K562 (cell line): ENCODE results near the gene SPATC1L. TPM values are rescaled to one million over a fixed set of nuclear protein-coding genes. Genes with fewer than 3 reads are reported as not detected.

Source experiments
- ATAC-seq: fragments of 200-7000 bp; cut with Tn5 transposase; 3 replicates; pipeline ENCODE4 v1.9.1; 2020; ENCODE audit warnings: moderate library complexity
- BruUV-seq: library from RNA; stranded (reverse); fragments of 400-500 nt; replicated peaks from 2 replicates; lab custom pipeline; 2021; lab: Mats Ljungman, UMichigan
- CTCF ChIA-PET: fragments of 300-600 bp; formaldehyde crosslinking; extraction: SDS; loops from one replicate; lab custom pipeline; 2021; ENCODE audit warnings: low intra/inter-chr PET ratio; lab: Yijun Ruan, JAX
- POLR2A ChIA-PET: fragments of 300-600, 350-650 bp; sonication (Branson Sonifier 250); formaldehyde crosslinking; extraction: SDS; loops from one replicate; lab custom pipeline; 2021; ENCODE audit warnings: antibody characterized with exemption, inconsistent platforms; lab: Yijun Ruan, JAX
- DNase-seq, 4 experiments: peaks; one replicate each; pipeline versions ENCODE4 v3.0.0 to v3.0.0-alpha.2; 2011 to 2018; ENCODE audit warnings: low spot score in 3 of 4, mixed read lengths in 3 of 4; ENCODE audit errors: extremely low read depth in 1 of 4
- FAIRE-seq: peaks from 2 replicates; lab custom pipeline; 2011; peaks lifted over from hg19 to GRCh38; lab: Jason Lieb, UNC
- H2AFZ ChIP-seq: 2 replicates; pipeline ENCODE4 v1.6.0; 2011; ENCODE audit warnings: low read depth, low read length, control low read depth, inconsistent platforms
- H3K27ac ChIP-seq: fragments of 200-600 bp; 3 replicates; pipeline ENCODE4 v1.8.0; 2011; ENCODE audit warnings: low read depth, mild to moderate bottlenecking, control low read depth, inconsistent platforms, low read length, moderate library complexity, mixed read lengths; ENCODE audit errors: extremely low read depth
- H3K27me3 ChIP-seq, 2 experiments: fragments of 300-600 bp in 1 of 2; 2 replicates in 1 of 2; 3 replicates in 1 of 2; pipeline versions ENCODE4 v1.6.0 to v1.8.0; 2011; ENCODE audit warnings: inconsistent platforms in 2 of 2, low read length in 2 of 2, mild to moderate bottlenecking in 1 of 2, mixed read lengths in 1 of 2, moderate library complexity in 1 of 2; ENCODE audit not compliant: control insufficient read depth in 2 of 2, insufficient read depth in 2 of 2
- H3K36me3 ChIP-seq: fragments of 300-600 bp; 3 replicates; pipeline ENCODE4 v1.8.0; 2011; ENCODE audit warnings: mild to moderate bottlenecking, low read length, inconsistent platforms; ENCODE audit not compliant: control insufficient read depth, insufficient read depth
- H3K4me1 ChIP-seq, 2 experiments: fragments of 200-600 bp in 1 of 2; replicated peaks in 1 of 2; 2 replicates in 1 of 2; 3 replicates in 1 of 2; pipeline versions ENCODE4 v1.5.1 to v1.8.0; 2011; ENCODE audit warnings: inconsistent platforms in 2 of 2, low read length in 2 of 2, mild to moderate bottlenecking in 1 of 2, mixed read lengths in 1 of 2, moderate library complexity in 1 of 2; ENCODE audit not compliant: control insufficient read depth in 2 of 2, insufficient read depth in 2 of 2
- H3K4me2 ChIP-seq: 2 replicates; pipeline ENCODE4 v1.6.1; 2011; ENCODE audit warnings: low read length, control low read depth, inconsistent platforms, mixed read lengths; ENCODE audit not compliant: insufficient read depth
- H3K4me3 ChIP-seq: fragments of 200-600 bp; sonication (generic), shearing (Covaris generic); 2 replicates; pipeline ENCODE4 v1.5.1; 2016; ENCODE audit warnings: control low read depth, inconsistent platforms
- H3K79me2 ChIP-seq: fragments of 200-600 bp; 3 replicates; pipeline ENCODE4 v1.8.0; 2011; ENCODE audit warnings: low read length, inconsistent platforms; ENCODE audit not compliant: control insufficient read depth, insufficient read depth
- H3K9ac ChIP-seq, 2 experiments: 2 replicates each; pipeline versions ENCODE4 v1.6.0 to v1.6.1; 2011; ENCODE audit warnings: low read depth in 2 of 2, low read length in 2 of 2, control low read depth in 1 of 2, inconsistent platforms in 1 of 2, mild to moderate bottlenecking in 1 of 2, mixed read lengths in 1 of 2; ENCODE audit not compliant: insufficient read depth in 1 of 2
- H3K9me1 ChIP-seq: one replicate; pipeline ENCODE4 v1.6.0; 2011; ENCODE audit warnings: inconsistent platforms, mild to moderate bottlenecking, low read length, moderate library complexity; ENCODE audit not compliant: control insufficient read depth, insufficient read depth
- H3K9me3 ChIP-seq: replicated peaks from 2 replicates; pipeline ENCODE4 v1.5.1; 2011; ENCODE audit warnings: low read depth, low read length, inconsistent platforms; ENCODE audit not compliant: control insufficient read depth, insufficient read depth
- H4K20me1 ChIP-seq: replicated peaks from 2 replicates; pipeline ENCODE4 v1.6.1; 2011; ENCODE audit warnings: low read length, inconsistent platforms, mixed read lengths; ENCODE audit not compliant: control insufficient read depth, insufficient read depth
- ESRRB ChIP-seq: fragments of 250-450 bp; sonication (Bioruptor Pico); IDR thresholded peaks from 2 replicates; pipeline ENCODE4 v1.5.0; 2020; ENCODE audit warnings: mild to moderate bottlenecking, moderate library complexity, borderline replicate concordance
- NBN ChIP-seq: fragments of 450-650 bp; IDR thresholded peaks from 2 replicates; pipeline ENCODE4 v1.6.1; 2016; ENCODE audit warnings: low read depth, mild to moderate bottlenecking
- RFX7 ChIP-seq: fragments of 250-450 bp; sonication (Bioruptor Pico); IDR thresholded peaks from 2 replicates; pipeline ENCODE4 v1.5.1; 2021; ENCODE audit warnings: mild to moderate bottlenecking
- TFAP4 ChIP-seq: sonication (generic); formaldehyde crosslinking; IDR thresholded peaks from 2 replicates; pipeline ENCODE4 v1.8.0; 2022; ENCODE audit warnings: missing genetic modification reagents, mild to moderate bottlenecking, moderate library complexity, borderline replicate concordance
- WGBS: fragments of 100-300 bp; shearing (Covaris generic); methylation state at CpG from one replicate; pipeline ENCODE4 v1.1.6; 2016; ENCODE audit warnings: low coverage, mixed read lengths; ENCODE audit not compliant: insufficient coverage; ENCODE audit errors: missing lambda C conversion rate; 5-methylcytosine and 5-hydroxymethylcytosine counted together
- in situ Hi-C: fragments of 300-500 bp; cut with MboI; formaldehyde crosslinking; loops from 4 replicates; pipeline ENCODE4 v1.15.0; 2018; ENCODE audit warnings: inconsistent platforms, mixed read lengths
- intact Hi-C: fragments of 100-400 bp; cut with micrococcal nuclease; formaldehyde crosslinking; loops from 2 replicates; pipeline ENCODE4 v1.14.2; 2022
- polyA plus RNA-seq, 8 experiments: library from polyadenylated mRNA; depleted of rRNA in 4 of 8; stranded (reverse) in 5 of 8; unstranded in 3 of 8; fragments of >200 nt; fragmentation: Nextera tagmentation in 2 of 8; fragmentation: Illumina TruSeq in 1 of 8; extraction: Ambion mirVana in 2 of 8; extraction: Trizol in 1 of 8; gene quantifications; 2 replicates each; pipeline versions ENCODE4 v1.2.1 to v1.2.3, GENCODE V29; 2011 to 2014; ENCODE audit warnings: inconsistent platforms in 1 of 8, missing spikeins in 1 of 8
- total RNA-seq, 7 experiments: library from RNA; depleted of rRNA in 6 of 7; stranded (reverse); fragments of >200 nt in 6 of 7; fragmentation: Illumina TruSeq in 2 of 7; extraction: Trizol in 2 of 7; gene quantifications; 2 replicates each; pipeline versions ENCODE4 v1.2.1 to v1.2.3, GENCODE V29; 2011 to 2021; ENCODE audit warnings: low replicate concordance in 1 of 7

The SPATC1L gene
- total and polyA plus RNA-seq, 9 of the 15 experiments (the other 6 are each of a cell fraction or from before 2014, with no cell fraction given): 0.14 to 121 (median 34.0) TPM; not detected in 1

GRCh38 chr21:46129846-46130651 is 54.2 kb downstream of the SPATC1L start:
- no peak for FAIRE-seq
- Histone ChIP-seq H3K4me1 (peaks cover 0 to 71% of the 10 kb centered on the region in 2 experiments; a peak in 2 of 5 replicates), H4K20me1 (peaks cover 6% of the 10 kb centered on the region; the same call in 1 of the 2 replicates), H3K79me2 (no peaks in the 10 kb centered on the region), H2AFZ (no peak overlapping the region), H3K27ac (no peak overlapping the region), H3K9me3 (no peaks in the 10 kb centered on the region; the same call in 1 of the 2 replicates), H3K36me3 (no peaks in the 10 kb centered on the region), H3K9ac (0 out of 4 replicates have a peak overlapping the region, but pooled peaks of 1 of the 2 experiments have one; percentile 36), H3K27me3 (peaks cover 46 to 71% of the 10 kb centered on the region in 2 experiments; a peak in 4 of 5 replicates), H3K4me3 (no peak overlapping the region), H3K4me2 (no peak overlapping the region), H3K9me1 (no peaks in the 10 kb centered on the region)
- in situ Hi-C loops (no loop called here), intact Hi-C loops (no loop called here)
- TF ChIP-seq ESRRB (CRISPR knock-in tag): no peak
- TF ChIP-seq TFAP4: peak; percentile 6; the same call in 1 of the 2 replicates
- TF ChIP-seq RFX7 (CRISPR knock-in tag): no peak
- TF ChIP-seq NBN: no peak
- no TSS peak for BruUV-seq
- no peak for ATAC-seq
- no peak for DNase-seq
- ChIA-PET CTCF (no interaction called here), POLR2A (interaction anchor here (0.6 to 1.6 kb wide), 6 partner anchors 9 to 193 kb away, joined by 3 to 5 read pairs (median 3); no protein-coding TSS in a partner anchor)
- WGBS: 5% methylated on average over 27 of the region's 27 CpGs
